ENCODE results near the gene PRUNE2.

DNA sequence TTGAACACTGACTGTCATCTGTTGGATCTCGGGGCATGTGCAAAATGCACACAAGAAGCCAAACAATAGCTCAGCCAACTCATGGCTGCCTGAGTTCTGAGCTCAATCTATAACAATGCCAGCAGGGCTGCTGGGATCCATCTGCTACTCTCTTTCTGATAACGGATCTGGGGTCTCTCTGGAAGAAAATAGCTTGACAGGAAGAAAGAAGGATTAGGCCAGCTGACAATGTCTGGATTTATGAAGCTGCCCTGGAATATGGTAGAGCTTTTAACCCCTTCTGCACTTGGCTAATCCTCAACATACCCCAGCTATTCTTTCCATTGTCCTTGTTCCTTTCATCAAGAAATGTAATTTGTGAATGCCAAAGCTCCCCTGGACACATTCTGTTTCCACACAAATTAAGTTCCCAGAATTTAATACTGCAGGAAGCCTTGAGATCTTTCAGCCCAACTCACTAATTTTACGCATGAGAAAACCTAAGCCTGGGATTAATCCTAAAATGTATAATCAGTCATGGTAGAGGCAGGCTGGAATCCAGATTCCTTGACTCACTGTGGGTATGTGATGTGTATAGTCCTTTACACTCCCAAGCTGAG lies 204.4 kb downstream of the PRUNE2 start:
- TF ChIP-seq, protein P1, sequence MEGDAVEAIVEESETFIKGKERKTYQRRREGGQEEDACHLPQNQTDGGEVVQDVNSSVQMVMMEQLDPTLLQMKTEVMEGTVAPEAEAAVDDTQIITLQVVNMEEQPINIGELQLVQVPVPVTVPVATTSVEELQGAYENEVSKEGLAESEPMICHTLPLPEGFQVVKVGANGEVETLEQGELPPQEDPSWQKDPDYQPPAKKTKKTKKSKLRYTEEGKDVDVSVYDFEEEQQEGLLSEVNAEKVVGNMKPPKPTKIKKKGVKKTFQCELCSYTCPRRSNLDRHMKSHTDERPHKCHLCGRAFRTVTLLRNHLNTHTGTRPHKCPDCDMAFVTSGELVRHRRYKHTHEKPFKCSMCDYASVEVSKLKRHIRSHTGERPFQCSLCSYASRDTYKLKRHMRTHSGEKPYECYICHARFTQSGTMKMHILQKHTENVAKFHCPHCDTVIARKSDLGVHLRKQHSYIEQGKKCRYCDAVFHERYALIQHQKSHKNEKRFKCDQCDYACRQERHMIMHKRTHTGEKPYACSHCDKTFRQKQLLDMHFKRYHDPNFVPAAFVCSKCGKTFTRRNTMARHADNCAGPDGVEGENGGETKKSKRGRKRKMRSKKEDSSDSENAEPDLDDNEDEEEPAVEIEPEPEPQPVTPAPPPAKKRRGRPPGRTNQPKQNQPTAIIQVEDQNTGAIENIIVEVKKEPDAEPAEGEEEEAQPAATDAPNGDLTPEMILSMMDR (IDR thresholded peaks at IDR 0.05; ENCODE audit: low read depth, low read length, poor library complexity, severe bottlenecking) = no peak
- no peak for TF ChIP-seq EZH2phosphoT487 (IDR thresholded peaks at IDR 0.05; ENCODE audit: borderline replicate concordance, low read length)
